Spleen (tissue), 11 donors: ENCODE results near the gene WDFY4. TPM values are rescaled to one million over a fixed set of nuclear protein-coding genes. Genes with fewer than 3 reads are reported as not detected.
A peak's percentile ranks its signal among the peaks of the same experiment; 100 is the strongest.

Experiments
- DNase-seq: peaks from one replicate; pipeline ENCODE4 v3.0.0-alpha.2; 2020
- H3K27ac ChIP-seq, 8 donors: fragments of 200-600 bp; sonication (generic) in 7 of 8; 1 replicate in 4 of 8; 2 replicates in 4 of 8; pipeline versions ENCODE4 v1.5.0 to v1.8.0; 2016 to 2021; ENCODE audit warnings: inconsistent platforms in 4 of 8, mild to moderate bottlenecking in 4 of 8, moderate library complexity in 1 of 8
- H3K27me3 ChIP-seq, 7 donors: fragments of 200-600 bp; sonication (generic) in 6 of 7; replicated peaks in 1 of 7; 1 replicate in 4 of 7; 2 replicates in 3 of 7; pipeline versions ENCODE4 v1.5.0 to v1.8.0; 2016 to 2021; ENCODE audit warnings: inconsistent platforms in 3 of 7, mild to moderate bottlenecking in 1 of 7
- H3K36me3 ChIP-seq, 6 donors: fragments of 200-600 bp; sonication (generic) in 5 of 6; 1 replicate in 4 of 6; 2 replicates in 2 of 6; pipeline versions ENCODE4 v1.5.0 to v1.8.0; 2016 to 2021; ENCODE audit warnings: inconsistent platforms in 2 of 6
- H3K4me1 ChIP-seq, 6 donors: fragments of 200-600 bp; sonication (generic) in 5 of 6; 1 replicate in 3 of 6; 2 replicates in 3 of 6; pipeline versions ENCODE4 v1.5.0 to v1.8.0; 2016 to 2021; ENCODE audit warnings: inconsistent platforms in 3 of 6
- H3K4me3 ChIP-seq, 8 donors: fragments of 200-600 bp; sonication (generic) in 7 of 8; 1 replicate in 4 of 8; 2 replicates in 4 of 8; pipeline versions ENCODE4 v1.5.0 to v1.8.0; 2016 to 2021; ENCODE audit warnings: inconsistent platforms in 4 of 8, mild to moderate bottlenecking in 4 of 8, moderate library complexity in 2 of 8
- H3K9me3 ChIP-seq, 8 donors: fragments of 200-600 bp; sonication (generic) in 7 of 8; 1 replicate in 4 of 8; 2 replicates in 4 of 8; pipeline versions ENCODE4 v1.5.0 to v1.8.0; 2016 to 2021; ENCODE audit warnings: inconsistent platforms in 4 of 8
- CTCF ChIP-seq, 11 experiments: fragments of 200-600 bp in 7 of 11; fragments of 450-650 bp in 4 of 11; sonication (generic) in 4 of 11; IDR thresholded peaks in 8 of 11; conservative IDR thresholded peaks in 3 of 11; 1 replicate in 7 of 11; 2 replicates in 4 of 11; pipeline versions ENCODE4 v1.4.0 to v1.8.0; 2016 to 2021; ENCODE audit warnings: antibody characterized with exemption in 11 of 11, inconsistent platforms in 4 of 11, mild to moderate bottlenecking in 1 of 11
- POLR2A ChIP-seq, 3 donors: fragments of 450-650 bp; IDR thresholded peaks; one replicate each; pipeline ENCODE4 v1.5.1; 2017; ENCODE audit warnings: antibody characterized with exemption in 3 of 3, mild to moderate bottlenecking in 1 of 3
- POLR2AphosphoS5 ChIP-seq, 3 donors: sonication (generic); formaldehyde crosslinking; IDR thresholded peaks; one replicate each; pipeline ENCODE4 v1.5.1; 2017; ENCODE audit warnings: antibody characterized with exemption in 3 of 3
- WGBS, 5 donors: extraction: QIAGEN DNeasy Blood & Tissue Kit in 3 of 5; methylation state at CpG; one replicate each; pipeline versions ENCODE4 v1.1.5 to v1.1.7; 2013 to 2018; 5-methylcytosine and 5-hydroxymethylcytosine counted together
- intact Hi-C: fragments of 100-400 bp; cut with DNase I; formaldehyde crosslinking; loops from one replicate; pipeline ENCODE4 v1.15.0; 2023; ENCODE audit warnings: low total_unique reads
- polyA plus RNA-seq, 3 donors: library from polyadenylated mRNA; stranded (reverse); fragments of 200-250 nt; gene quantifications; one replicate each; pipeline ENCODE4 v1.2.1, GENCODE V29; 2013
- total RNA-seq, 7 donors: library from RNA; depleted of rRNA in 3 of 7; stranded (reverse); fragments of >200 nt in 3 of 7; fragmentation: NEBNext Ultra II Directional in 4 of 7; extraction: Animal tissue kit (Norgen Biotek cat#: 25700) in 4 of 7; gene quantifications; one replicate each; pipeline versions ENCODE4 v1.1.0 to v1.2.1, GENCODE V29; 2016 to 2021
- donor health status: healthy with polysubstance abuse.
- donor health status: DM: no; HTN: no; CAD: no; lungs with moderate emphysema.
- donor health status: DM: no; HTN: no; CAD: no.
- donor health status: Bipolar disorder and iron deficiency.
- donor health status: healthy.
- donor health status: DM: no; HTN: no; CAD: no.
- donor health status: DM: yes; HTN: yes; CAD: no.

WDFY4 gene
- total and polyA plus RNA-seq, 10 donors, result 31.7 to 120 (median 88.9) TPM

- no peak for DNase-seq
- Histone ChIP-seq H3K4me3 (no peak overlapping the region), H3K36me3 (peaks cover 0 to 38% (median 0%) of the 10 kb centered on the region in 6 donors), H3K27ac (peak overlapping the region in 1 of 8 donors; percentile 30), H3K27me3 (peaks cover 0 to 4% (median 0%) of the 10 kb centered on the region in 7 donors), H3K4me1 (peaks cover 0 to 100% (median 24%) of the 10 kb centered on the region in 6 donors), H3K9me3 (no peaks in the 10 kb centered on the region)
- intact Hi-C loops, result no loop called here
- TF ChIP-seq POLR2AphosphoS5 (IDR thresholded peaks at IDR 0.05) (no peak), CTCF (IDR thresholded peaks at IDR 0.05 in 8 of 11, conservative IDR thresholded peaks at IDR 0.05 in 3 of 11) (peak in 6 of 11 experiments; percentile 17 to 46 (median 21))
- WGBS, 5 donors, result 35 to 44% (median 40%) methylated on average over 8 of the region's 8 CpGs
These were observed 16.6 kb downstream of the WDFY4 start for GRCh38 chr10:48701139-48701901.

DNA sequence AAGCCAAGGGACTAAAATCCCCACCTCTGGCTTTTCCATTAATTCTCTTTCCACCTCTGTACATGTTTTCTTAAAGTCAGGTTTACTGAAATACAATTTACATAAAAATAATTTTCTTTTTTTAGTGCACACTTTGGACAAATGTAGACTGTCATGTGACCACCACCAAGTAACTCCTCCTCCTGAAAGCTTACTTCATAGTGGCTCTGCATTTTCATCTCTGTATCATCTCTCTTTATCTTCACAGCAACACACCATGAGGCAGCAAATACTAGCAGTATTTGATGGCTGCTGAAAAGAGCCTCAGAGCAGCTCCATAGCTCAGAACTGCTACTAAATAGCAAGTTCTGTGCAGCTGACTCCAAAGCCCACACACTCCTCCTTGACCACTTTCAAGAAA lies 17.3 kb downstream of the WDFY4 start:
- Histone ChIP-seq H3K9me3 (no peaks in the 10 kb centered on the region), H3K4me3 (no peak overlapping the region), H3K27me3 (peaks cover 0 to 4% (median 0%) of the 10 kb centered on the region in 7 donors), H3K4me1 (peaks cover 0 to 99% (median 22%) of the 10 kb centered on the region in 6 donors), H3K27ac (peak overlapping the region in 1 of 8 donors; percentile 30), H3K36me3 (peaks cover 0 to 32% (median 0%) of the 10 kb centered on the region in 6 donors)
- DNase-seq, result no peak
- TF ChIP-seq POLR2AphosphoS5 (IDR thresholded peaks at IDR 0.05) (no peak), CTCF (IDR thresholded peaks at IDR 0.05 in 8 of 11, conservative IDR thresholded peaks at IDR 0.05 in 3 of 11) (no peak), POLR2A (IDR thresholded peaks at IDR 0.05) (no peak)
- intact Hi-C loops, result no loop called here

- no peak for DNase-seq
- Histone ChIP-seq H3K27me3 (peaks cover 0 to 4% (median 0%) of the 10 kb centered on the region in 7 donors), H3K9me3 (no peaks in the 10 kb centered on the region), H3K27ac (no peak overlapping the region), H3K4me3 (no peak overlapping the region), H3K4me1 (peaks cover 0 to 99% (median 26%) of the 10 kb centered on the region in 6 donors), H3K36me3 (peaks cover 0 to 17% (median 0%) of the 10 kb centered on the region in 6 donors)
- intact Hi-C loops, result no loop called here
- TF ChIP-seq CTCF (IDR thresholded peaks at IDR 0.05 in 8 of 11, conservative IDR thresholded peaks at IDR 0.05 in 3 of 11) (no peak), POLR2AphosphoS5 (IDR thresholded peaks at IDR 0.05) (no peak), POLR2A (IDR thresholded peaks at IDR 0.05) (no peak)
- 90 to 94% (median 91%) methylated on average over 4 to 5 of the region's 5 CpGs for WGBS, 5 donors
These were observed 19.0 kb downstream of the WDFY4 start for GRCh38 chr10:48703531-48704122.

- TF ChIP-seq POLR2AphosphoS5 (IDR thresholded peaks at IDR 0.05), result no peak
- TF ChIP-seq POLR2A (IDR thresholded peaks at IDR 0.05), result no peak
- TF ChIP-seq CTCF (IDR thresholded peaks at IDR 0.05 in 8 of 11, conservative IDR thresholded peaks at IDR 0.05 in 3 of 11), result no peak
- intact Hi-C loops, result no loop called here
- H3K36me3 ChIP-seq, result peaks cover 0 to 12% (median 0%) of the 10 kb centered on the region in 6 donors
- peaks cover 0 to 4% (median 0%) of the 10 kb centered on the region in 7 donors for H3K27me3 ChIP-seq
- DNase-seq, result no peak
- no peak overlapping the region for H3K4me3 ChIP-seq
- no peak overlapping the region for H3K27ac ChIP-seq
- H3K4me1 ChIP-seq, result peaks cover 0 to 95% (median 24%) of the 10 kb centered on the region in 6 donors
- 61 to 80% (median 70%) methylated on average over 3 to 5 of the region's 5 CpGs for WGBS, 5 donors
- H3K9me3 ChIP-seq, result no peaks in the 10 kb centered on the region
These were observed 19.5 kb downstream of the WDFY4 start for GRCh38 chr10:48704156-48704555.
